GM04504 (cell line): ENCODE results near the gene VDAC1.
A peak's percentile ranks its signal among the peaks of the same experiment; 100 is the strongest.

Experiments
- DNase-seq: peaks from one replicate; pipeline ENCODE4 v3.0.0-alpha.2; 2012; ENCODE audit warnings: low read depth

The VDAC1 gene

GRCh38 chr5:134024811-134025210 is 20.0 kb upstream of the VDAC1 start:
- no peak for DNase-seq

- DNase-seq, result no peak
These were observed 17.6 kb upstream of the VDAC1 start for GRCh38 chr5:134022333-134022732.

- no peak for DNase-seq
These were observed 15.4 kb upstream of the VDAC1 start for GRCh38 chr5:134020188-134020587.

GRCh38 chr5:134019636-134020035 is 14.9 kb upstream of the VDAC1 start:
- DNase-seq, result no peak

GRCh38 chr5:134018986-134019316 is 14.2 kb upstream of the VDAC1 start:
- no peak for DNase-seq

GRCh38 chr5:134018154-134018985 is 13.6 kb upstream of the VDAC1 start:
- DNase-seq, result no peak

GRCh38 chr5:134008266-134008749 is 3.5 kb upstream of the VDAC1 start:
- no peak for DNase-seq

GRCh38 chr5:134007581-134008265 is 2.9 kb upstream of the VDAC1 start:
- no peak for DNase-seq

- DNase-seq, result no peak
These were observed 1.3 kb upstream of the VDAC1 start for GRCh38 chr5:134006115-134006514.

GRCh38 chr5:134005417-134006061 is 764 bp upstream of the VDAC1 start:
- peak; percentile 33 for DNase-seq

- peak; percentile 17 for DNase-seq
These were observed 754 bp downstream of the VDAC1 start for GRCh38 chr5:134003817-134004625.

GRCh38 chr5:134003064-134003816 is 1.5 kb downstream of the VDAC1 start:
- DNase-seq, result no peak

- no peak for DNase-seq
These were observed 2.6 kb downstream of the VDAC1 start for GRCh38 chr5:134001938-134002731.

GRCh38 chr5:134000696-134001453 is 3.9 kb downstream of the VDAC1 start:
- DNase-seq, result no peak

GRCh38 chr5:134000091-134000511 is 4.7 kb downstream of the VDAC1 start:
- DNase-seq, result no peak

- no peak for DNase-seq
These were observed 6.0 kb downstream of the VDAC1 start for GRCh38 chr5:133998807-133999206.

- DNase-seq, result no peak
These were observed 6.7 kb downstream of the VDAC1 start for GRCh38 chr5:133998042-133998441.

- DNase-seq, result no peak
These were observed 8.0 kb downstream of the VDAC1 start for GRCh38 chr5:133996683-133997252.

- DNase-seq, result no peak
These were observed 8.8 kb downstream of the VDAC1 start for GRCh38 chr5:133995883-133996563.
